Liver (tissue), 9 donors: ENCODE measurements around the gene CCM2L. TPM values are rescaled to one million over a fixed set of nuclear protein-coding genes. Genes with fewer than 3 reads are reported as not detected.

Experiments
- DNase-seq: peaks from one replicate; pipeline ENCODE4 v3.0.0-alpha.2; 2017; ENCODE audit warnings: low spot score
- H3K27ac ChIP-seq, 2 donors: one replicate each; pipeline ENCODE4 v1.7.0; 2013; ENCODE audit warnings: inconsistent platforms in 2 of 2, low read length in 2 of 2, control low read depth in 1 of 2, low read depth in 1 of 2, mild to moderate bottlenecking in 1 of 2
- H3K27me3 ChIP-seq, 4 donors: one replicate each; pipeline versions ENCODE4 v1.6.1 to v1.7.0; 2013; ENCODE audit warnings: low read length in 3 of 4, inconsistent platforms in 1 of 4, mild to moderate bottlenecking in 1 of 4, moderate library complexity in 1 of 4; ENCODE audit not compliant: control insufficient read depth in 4 of 4, insufficient read depth in 4 of 4
- H3K36me3 ChIP-seq, 4 donors: one replicate each; pipeline versions ENCODE4 v1.6.1 to v1.7.0; 2013; ENCODE audit warnings: low read length in 3 of 4, mild to moderate bottlenecking in 3 of 4, low read depth in 1 of 4, moderate library complexity in 1 of 4; ENCODE audit not compliant: control insufficient read depth in 4 of 4, insufficient read depth in 3 of 4
- H3K4me1 ChIP-seq, 4 donors: one replicate each; pipeline versions ENCODE4 v1.6.1 to v1.7.0; 2013; ENCODE audit warnings: low read length in 3 of 4, mild to moderate bottlenecking in 3 of 4, moderate library complexity in 1 of 4; ENCODE audit not compliant: control insufficient read depth in 4 of 4, insufficient read depth in 4 of 4
- H3K4me3 ChIP-seq, 3 donors: one replicate each; pipeline versions ENCODE4 v1.6.1 to v1.7.0; 2013; ENCODE audit warnings: low read length in 3 of 3, control low read depth in 1 of 3, low read depth in 1 of 3, mild to moderate bottlenecking in 1 of 3
- H3K9ac ChIP-seq, 2 donors: one replicate each; pipeline ENCODE4 v1.7.0; 2013; ENCODE audit warnings: low read length in 2 of 2, mild to moderate bottlenecking in 2 of 2, moderate library complexity in 2 of 2, control low read depth in 1 of 2, low read depth in 1 of 2
- H3K9me3 ChIP-seq, 4 donors: one replicate each; pipeline versions ENCODE4 v1.6.1 to v1.7.0; 2013; ENCODE audit warnings: low read length in 3 of 4; ENCODE audit not compliant: control insufficient read depth in 4 of 4
- EGR1 ChIP-seq, 2 donors: IDR thresholded peaks; 2 replicates each; pipeline ENCODE4 v1.6.1; 2016 to 2018; ENCODE audit warnings: antibody characterized with exemption in 2 of 2, low read depth in 2 of 2
- FOXA1 ChIP-seq: IDR thresholded peaks from 2 replicates; pipeline ENCODE4 v1.6.1; 2016; ENCODE audit warnings: antibody characterized with exemption
- HNF4G ChIP-seq: IDR thresholded peaks from 2 replicates; pipeline ENCODE4 v1.6.1; 2016; ENCODE audit warnings: antibody characterized with exemption
- JUND ChIP-seq, 2 donors: IDR thresholded peaks; 2 replicates each; pipeline ENCODE4 v1.6.1; 2016; ENCODE audit warnings: antibody characterized with exemption in 2 of 2
- RAD21 ChIP-seq, 2 donors: IDR thresholded peaks; 2 replicates each; pipeline ENCODE4 v1.6.1; 2016; ENCODE audit warnings: antibody characterized with exemption in 2 of 2, mild to moderate bottlenecking in 2 of 2
- RXRA ChIP-seq, 2 donors: IDR thresholded peaks; 2 replicates each; pipeline ENCODE4 v1.6.1; 2017 to 2018; ENCODE audit warnings: antibody characterized with exemption in 2 of 2, mild to moderate bottlenecking in 1 of 2
- TAF1 ChIP-seq: conservative IDR thresholded peaks from 2 replicates; pipeline ENCODE4 v1.6.1; 2016; ENCODE audit warnings: antibody characterized with exemption, mild to moderate bottlenecking
- WGBS: extraction: QIAGEN DNeasy Blood & Tissue Kit; methylation state at CpG from one replicate; pipeline ENCODE4 v1.1.7; 2013; 5-methylcytosine and 5-hydroxymethylcytosine counted together
- polyA plus RNA-seq, 2 donors: library from polyadenylated mRNA; stranded (reverse) in 1 of 2; unstranded in 1 of 2; fragments of 200-250 nt in 1 of 2; fragments of >200 nt in 1 of 2; fragmentation: Nextera tagmentation in 1 of 2; extraction: Ambion mirVana in 1 of 2; gene quantifications; one replicate each; pipeline versions ENCODE4 v1.2.1 to v1.2.3, GENCODE V29; 2013 to 2015
- total RNA-seq, 2 donors: library from RNA; depleted of rRNA; stranded (reverse); fragments of >200 nt; gene quantifications; one replicate each; pipeline ENCODE4 v1.2.3, GENCODE V29; 2014
- TF ChIP-seq, protein P1 (sequence below): IDR thresholded peaks from 2 replicates; pipeline ENCODE4 v1.6.1; 2016; ENCODE audit warnings: antibody characterized with exemption, mild to moderate bottlenecking
- TF ChIP-seq, protein P2 (sequence below): fragments of 150-350 bp; IDR thresholded peaks from 2 replicates; pipeline ENCODE4 v1.5.1; 2017; ENCODE audit warnings: improper control_type of control experiment, low read depth, low read length; ENCODE audit not compliant: missing input control
- donor health status: healthy.
- donor health status: healthy.
- donor health status: healthy.
- donor health status: healthy.
- donor health status: healthy.

CCM2L gene
- total and polyA plus RNA-seq, 4 donors = 0.31 to 2.1 (median 1.2) TPM

GRCh38 chr20:32056708-32057483 lies 46.7 kb downstream of the CCM2L start:
- Histone ChIP-seq H3K27me3 (peaks cover 0 to 5% (median 4%) of the 10 kb centered on the region in 4 donors), H3K36me3 (no peaks in the 10 kb centered on the region), H3K9ac (no peak overlapping the region), H3K9me3 (no peaks in the 10 kb centered on the region), H3K4me3 (no peak overlapping the region), H3K4me1 (peaks cover 0 to 4% (median 2%) of the 10 kb centered on the region in 4 donors), H3K27ac (no peak overlapping the region)
- WGBS = 69% methylated on average over 10 of the region's 10 CpGs
- TF ChIP-seq, protein P1, sequence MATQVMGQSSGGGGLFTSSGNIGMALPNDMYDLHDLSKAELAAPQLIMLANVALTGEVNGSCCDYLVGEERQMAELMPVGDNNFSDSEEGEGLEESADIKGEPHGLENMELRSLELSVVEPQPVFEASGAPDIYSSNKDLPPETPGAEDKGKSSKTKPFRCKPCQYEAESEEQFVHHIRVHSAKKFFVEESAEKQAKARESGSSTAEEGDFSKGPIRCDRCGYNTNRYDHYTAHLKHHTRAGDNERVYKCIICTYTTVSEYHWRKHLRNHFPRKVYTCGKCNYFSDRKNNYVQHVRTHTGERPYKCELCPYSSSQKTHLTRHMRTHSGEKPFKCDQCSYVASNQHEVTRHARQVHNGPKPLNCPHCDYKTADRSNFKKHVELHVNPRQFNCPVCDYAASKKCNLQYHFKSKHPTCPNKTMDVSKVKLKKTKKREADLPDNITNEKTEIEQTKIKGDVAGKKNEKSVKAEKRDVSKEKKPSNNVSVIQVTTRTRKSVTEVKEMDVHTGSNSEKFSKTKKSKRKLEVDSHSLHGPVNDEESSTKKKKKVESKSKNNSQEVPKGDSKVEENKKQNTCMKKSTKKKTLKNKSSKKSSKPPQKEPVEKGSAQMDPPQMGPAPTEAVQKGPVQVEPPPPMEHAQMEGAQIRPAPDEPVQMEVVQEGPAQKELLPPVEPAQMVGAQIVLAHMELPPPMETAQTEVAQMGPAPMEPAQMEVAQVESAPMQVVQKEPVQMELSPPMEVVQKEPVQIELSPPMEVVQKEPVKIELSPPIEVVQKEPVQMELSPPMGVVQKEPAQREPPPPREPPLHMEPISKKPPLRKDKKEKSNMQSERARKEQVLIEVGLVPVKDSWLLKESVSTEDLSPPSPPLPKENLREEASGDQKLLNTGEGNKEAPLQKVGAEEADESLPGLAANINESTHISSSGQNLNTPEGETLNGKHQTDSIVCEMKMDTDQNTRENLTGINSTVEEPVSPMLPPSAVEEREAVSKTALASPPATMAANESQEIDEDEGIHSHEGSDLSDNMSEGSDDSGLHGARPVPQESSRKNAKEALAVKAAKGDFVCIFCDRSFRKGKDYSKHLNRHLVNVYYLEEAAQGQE = no peak
- TF ChIP-seq FOXA1 (no peak), RAD21 (IDR thresholded peaks at IDR 0.05) (no peak), TAF1 (no peak), JUND (IDR thresholded peaks at IDR 0.05) (no peak)
- TF ChIP-seq, protein P2, sequence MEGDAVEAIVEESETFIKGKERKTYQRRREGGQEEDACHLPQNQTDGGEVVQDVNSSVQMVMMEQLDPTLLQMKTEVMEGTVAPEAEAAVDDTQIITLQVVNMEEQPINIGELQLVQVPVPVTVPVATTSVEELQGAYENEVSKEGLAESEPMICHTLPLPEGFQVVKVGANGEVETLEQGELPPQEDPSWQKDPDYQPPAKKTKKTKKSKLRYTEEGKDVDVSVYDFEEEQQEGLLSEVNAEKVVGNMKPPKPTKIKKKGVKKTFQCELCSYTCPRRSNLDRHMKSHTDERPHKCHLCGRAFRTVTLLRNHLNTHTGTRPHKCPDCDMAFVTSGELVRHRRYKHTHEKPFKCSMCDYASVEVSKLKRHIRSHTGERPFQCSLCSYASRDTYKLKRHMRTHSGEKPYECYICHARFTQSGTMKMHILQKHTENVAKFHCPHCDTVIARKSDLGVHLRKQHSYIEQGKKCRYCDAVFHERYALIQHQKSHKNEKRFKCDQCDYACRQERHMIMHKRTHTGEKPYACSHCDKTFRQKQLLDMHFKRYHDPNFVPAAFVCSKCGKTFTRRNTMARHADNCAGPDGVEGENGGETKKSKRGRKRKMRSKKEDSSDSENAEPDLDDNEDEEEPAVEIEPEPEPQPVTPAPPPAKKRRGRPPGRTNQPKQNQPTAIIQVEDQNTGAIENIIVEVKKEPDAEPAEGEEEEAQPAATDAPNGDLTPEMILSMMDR = no peak
- no peak for DNase-seq

DNA sequence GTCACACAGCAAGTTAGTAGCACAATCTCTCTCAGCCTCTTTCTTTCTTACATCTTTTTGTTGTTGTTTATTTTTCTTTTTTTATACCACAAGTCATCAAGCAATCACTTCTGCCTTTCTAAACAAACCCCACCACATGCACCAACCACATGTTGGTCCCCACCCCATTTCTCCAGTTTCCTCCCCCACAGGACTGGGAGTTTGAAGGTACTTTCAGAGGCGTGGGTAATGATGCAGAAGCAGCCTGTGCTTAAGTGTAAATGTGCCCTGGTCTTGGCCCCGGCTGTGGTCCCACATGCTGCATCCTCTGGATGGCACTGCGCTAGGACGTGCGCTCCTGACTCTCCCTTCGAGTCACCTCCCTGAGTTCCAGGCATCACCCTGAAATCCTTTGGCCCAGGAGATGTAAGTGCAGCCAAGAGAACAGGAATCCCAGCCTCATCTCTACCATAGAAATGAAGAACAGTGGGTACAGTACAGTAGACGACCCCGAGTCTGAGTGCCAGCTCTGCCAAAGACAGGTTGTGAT lies 47.5 kb downstream of the CCM2L start:
- H3K9me3 ChIP-seq = no peaks in the 10 kb centered on the region
- H3K4me1 ChIP-seq = peaks cover 0 to 1% (median 0%) of the 10 kb centered on the region in 4 donors
- DNase-seq = no peak
- TF ChIP-seq RXRA (IDR thresholded peaks at IDR 0.05) = no peak
- TF ChIP-seq HNF4G = no peak
- no peak for TF ChIP-seq TAF1
- TF ChIP-seq, protein P1 = no peak
- TF ChIP-seq EGR1 (IDR thresholded peaks at IDR 0.05; ENCODE audit: low read depth in 2 of 2) = no peak
- H3K9ac ChIP-seq = no peak overlapping the region
- no peak overlapping the region for H3K27ac ChIP-seq
- 77% methylated on average over 8 of the region's 8 CpGs for WGBS
- no peaks in the 10 kb centered on the region for H3K36me3 ChIP-seq
- peaks cover 0 to 5% (median 4%) of the 10 kb centered on the region in 4 donors for H3K27me3 ChIP-seq
- no peak overlapping the region for H3K4me3 ChIP-seq
